Measurements from ENCODE around the gene TMEM132C.

GRCh38 chr12:128603573-128604115 lies 336.7 kb downstream of the TMEM132C start:
- TF ChIP-seq MAX (IDR thresholded peaks at IDR 0.05): no peak
- TF ChIP-seq POLR2AphosphoS5 (IDR thresholded peaks at IDR 0.05; ENCODE audit: low read depth, low read length): no peak
- TF ChIP-seq ATF2 (IDR thresholded peaks at IDR 0.05; ENCODE audit: low read length): no peak
- TF ChIP-seq, protein P1, sequence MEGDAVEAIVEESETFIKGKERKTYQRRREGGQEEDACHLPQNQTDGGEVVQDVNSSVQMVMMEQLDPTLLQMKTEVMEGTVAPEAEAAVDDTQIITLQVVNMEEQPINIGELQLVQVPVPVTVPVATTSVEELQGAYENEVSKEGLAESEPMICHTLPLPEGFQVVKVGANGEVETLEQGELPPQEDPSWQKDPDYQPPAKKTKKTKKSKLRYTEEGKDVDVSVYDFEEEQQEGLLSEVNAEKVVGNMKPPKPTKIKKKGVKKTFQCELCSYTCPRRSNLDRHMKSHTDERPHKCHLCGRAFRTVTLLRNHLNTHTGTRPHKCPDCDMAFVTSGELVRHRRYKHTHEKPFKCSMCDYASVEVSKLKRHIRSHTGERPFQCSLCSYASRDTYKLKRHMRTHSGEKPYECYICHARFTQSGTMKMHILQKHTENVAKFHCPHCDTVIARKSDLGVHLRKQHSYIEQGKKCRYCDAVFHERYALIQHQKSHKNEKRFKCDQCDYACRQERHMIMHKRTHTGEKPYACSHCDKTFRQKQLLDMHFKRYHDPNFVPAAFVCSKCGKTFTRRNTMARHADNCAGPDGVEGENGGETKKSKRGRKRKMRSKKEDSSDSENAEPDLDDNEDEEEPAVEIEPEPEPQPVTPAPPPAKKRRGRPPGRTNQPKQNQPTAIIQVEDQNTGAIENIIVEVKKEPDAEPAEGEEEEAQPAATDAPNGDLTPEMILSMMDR (IDR thresholded peaks at IDR 0.05; ENCODE audit: control extremely low read depth in 1 of 3, insufficient read depth in 1 of 3, low read depth in 1 of 3, low read length in 3 of 3): no peak
- TF ChIP-seq RFX5 (IDR thresholded peaks at IDR 0.05; ENCODE audit: borderline replicate concordance, low read depth, low read length): no peak
- TF ChIP-seq POLR2A (IDR thresholded peaks at IDR 0.05; ENCODE audit: control extremely low read depth in 1 of 2, low read depth in 2 of 2, low read length in 2 of 2): no peak
- TF ChIP-seq SP2 (IDR thresholded peaks at IDR 0.05; ENCODE audit: low read length): no peak
- no peak for TF ChIP-seq PHF8 (conservative IDR thresholded peaks at IDR 0.05; ENCODE audit: low read depth, low read length)
- no peak for TF ChIP-seq BCL11A (IDR thresholded peaks at IDR 0.05; ENCODE audit: low read depth in 2 of 2, low read length in 2 of 2)
- TF ChIP-seq EP300 (IDR thresholded peaks at IDR 0.05; ENCODE audit: borderline replicate concordance in 1 of 2, low read depth in 2 of 2, low read length in 2 of 2): no peak
- TF ChIP-seq BRCA1 (IDR thresholded peaks at IDR 0.05; ENCODE audit: low read depth, low read length): no peak
